Neural cell (in vitro differentiated cells): Measurements from ENCODE around the gene FNDC3B. TPM values are rescaled to one million over a fixed set of nuclear protein-coding genes. Genes with fewer than 3 reads are reported as not detected.

Experiments used
- H2AFZ ChIP-seq: fragments of 200-600, 300-800 bp; sonication (generic), shearing (Covaris generic); 2 replicates; pipeline ENCODE4 v1.6.0; 2014; ENCODE audit warnings: low read depth, mild to moderate bottlenecking, antibody characterized with exemption, low read length, moderate library complexity
- H3F3A ChIP-seq: fragments of 200-600 bp; shearing (Covaris generic); 2 replicates; pipeline ENCODE4 v1.6.1; 2016; ENCODE audit warnings: mild to moderate bottlenecking, moderate library complexity, mixed read lengths, antibody characterized with exemption, low read length; ENCODE audit not compliant: insufficient read depth, poor library complexity, severe bottlenecking
- H3K27ac ChIP-seq: fragments of 200-600, 300-800 bp; sonication (generic), shearing (Covaris generic); 2 replicates; pipeline ENCODE4 v1.5.1; 2014; ENCODE audit warnings: mild to moderate bottlenecking, low read length, moderate library complexity
- H3K27me3 ChIP-seq: fragments of 300-800, 200-600 bp; sonication (generic), shearing (Covaris generic); 2 replicates; pipeline ENCODE4 v1.6.0; 2014; ENCODE audit warnings: mild to moderate bottlenecking, low read depth, low read length, moderate library complexity; ENCODE audit not compliant: insufficient read depth
- H3K36me3 ChIP-seq: fragments of 300-800, 200-600 bp; sonication (generic), shearing (Covaris generic); 2 replicates; pipeline ENCODE4 v1.5.1; 2014; ENCODE audit warnings: mild to moderate bottlenecking, antibody characterized with exemption, low read length, moderate library complexity; ENCODE audit not compliant: insufficient read depth
- H3K4me2 ChIP-seq: fragments of 300-800, 200-600 bp; sonication (generic), shearing (Covaris generic); 2 replicates; pipeline ENCODE4 v1.6.0; 2014; ENCODE audit warnings: mild to moderate bottlenecking, low read length
- H3K4me3 ChIP-seq: fragments of 300-800, 200-600 bp; sonication (generic), shearing (Covaris generic); 2 replicates; pipeline ENCODE4 v1.5.1; 2014; ENCODE audit warnings: mild to moderate bottlenecking, low read length, moderate library complexity
- H3K79me2 ChIP-seq: fragments of 200-600 bp; shearing (Covaris generic); replicated peaks from 2 replicates; pipeline ENCODE4 v1.6.0; 2014; ENCODE audit warnings: mild to moderate bottlenecking, low read length, moderate library complexity; ENCODE audit not compliant: insufficient read depth
- H3K9ac ChIP-seq: fragments of 300-800, 200-600 bp; sonication (generic), shearing (Covaris generic); 2 replicates; pipeline ENCODE4 v1.6.1; 2016; ENCODE audit warnings: mild to moderate bottlenecking, low read length, mixed read lengths
- H3K9me2 ChIP-seq: fragments of 200-600 bp; shearing (Covaris generic); 2 replicates; pipeline ENCODE4 v1.6.1; 2016; ENCODE audit warnings: mild to moderate bottlenecking, low read length, mixed read lengths; ENCODE audit not compliant: insufficient read depth
- H3K9me3 ChIP-seq: fragments of 200-600, 300-800 bp; sonication (generic), shearing (Covaris generic); 2 replicates; pipeline ENCODE4 v1.6.1; 2016; ENCODE audit warnings: mild to moderate bottlenecking, mixed run types, low read length, moderate library complexity, mixed read lengths
- H4K20me1 ChIP-seq: fragments of 200-600 bp; shearing (Covaris generic); 2 replicates; pipeline ENCODE4 v1.6.1; 2016; ENCODE audit warnings: mild to moderate bottlenecking, mixed run types; ENCODE audit not compliant: insufficient read depth
- CTCF ChIP-seq: fragments of 450-650 bp; IDR thresholded peaks from 2 replicates; pipeline ENCODE4 v1.5.1; 2014; ENCODE audit warnings: antibody characterized with exemption, mild to moderate bottlenecking, moderate library complexity; ENCODE audit not compliant: poor library complexity, severe bottlenecking
- EP300 ChIP-seq: fragments of 450-650 bp; conservative IDR thresholded peaks from 2 replicates; pipeline ENCODE4 v1.6.1; 2014; ENCODE audit warnings: antibody characterized with exemption, mild to moderate bottlenecking, moderate library complexity; ENCODE audit not compliant: poor library complexity, severe bottlenecking
- EZH2 ChIP-seq: fragments of 200-600, 300-800 bp; shearing (Covaris generic), sonication (generic); IDR thresholded peaks from 2 replicates; pipeline ENCODE4 v1.6.1; 2014; ENCODE audit warnings: antibody characterized with exemption, low read length, borderline replicate concordance, mild to moderate bottlenecking; ENCODE audit not compliant: insufficient read depth, poor library complexity, severe bottlenecking
- MXI1 ChIP-seq: fragments of 450-650 bp; conservative IDR thresholded peaks from 2 replicates; pipeline ENCODE4 v1.6.1; 2014; ENCODE audit warnings: antibody characterized with exemption, mild to moderate bottlenecking; ENCODE audit not compliant: poor library complexity, severe bottlenecking
- POLR2AphosphoS5 ChIP-seq: IDR thresholded peaks from 2 replicates; pipeline ENCODE4 v1.6.1; 2012
- RAD21 ChIP-seq: fragments of 450-650 bp; conservative IDR thresholded peaks from 2 replicates; pipeline ENCODE4 v1.6.1; 2014; ENCODE audit warnings: antibody characterized with exemption, mild to moderate bottlenecking, moderate library complexity
- REST ChIP-seq: IDR thresholded peaks from 2 replicates; pipeline ENCODE4 v1.6.1; 2012; ENCODE audit warnings: borderline replicate concordance
- SMC3 ChIP-seq: fragments of 450-650 bp; conservative IDR thresholded peaks from 2 replicates; pipeline ENCODE4 v1.6.1; 2014; ENCODE audit warnings: antibody characterized with exemption, mild to moderate bottlenecking, moderate library complexity; ENCODE audit not compliant: poor library complexity
- TAF1 ChIP-seq: IDR thresholded peaks from 2 replicates; pipeline ENCODE4 v1.6.1; 2012; ENCODE audit warnings: low read depth
- polyA plus RNA-seq: library from polyadenylated mRNA; depleted of rRNA; stranded (reverse); fragments of >200 nt; gene quantifications from 2 replicates; pipeline ENCODE4 v1.2.3, GENCODE V29; 2014

The FNDC3B gene
- polyA plus RNA-seq, 1 donor from 2014 or later: 4.9 TPM

- no peaks in the 10 kb centered on the region for H3K9me2 ChIP-seq
- H3F3A ChIP-seq: no peaks in the 10 kb centered on the region
- no peaks in the 10 kb centered on the region for H4K20me1 ChIP-seq
- H3K4me3 ChIP-seq: no peak overlapping the region
- no peak overlapping the region for H3K27ac ChIP-seq
- H3K9ac ChIP-seq: no peak overlapping the region
- H2AFZ ChIP-seq: no peak overlapping the region
- H3K36me3 ChIP-seq: no peaks in the 10 kb centered on the region
- no peak overlapping the region for H3K4me2 ChIP-seq
- H3K27me3 ChIP-seq: no peaks in the 10 kb centered on the region
- no peaks in the 10 kb centered on the region for H3K9me3 ChIP-seq
- peaks cover 33% of the 10 kb centered on the region for H3K79me2 ChIP-seq
- TF ChIP-seq POLR2AphosphoS5 (no peak), SMC3 (no peak), EZH2 (no peak), CTCF (no peak), MXI1 (no peak), EP300 (no peak), TAF1 (no peak), REST (no peak), RAD21 (no peak)
These were observed 20.9 kb downstream of the FNDC3B start for GRCh38 chr3:172060234-172060633.

GRCh38 chr3:172061724-172062184, 22.4 kb downstream of the FNDC3B start:
- Histone ChIP-seq H3K27me3 (no peaks in the 10 kb centered on the region), H3K36me3 (no peaks in the 10 kb centered on the region), H3K9me2 (no peaks in the 10 kb centered on the region), H3K79me2 (peaks cover 36% of the 10 kb centered on the region), H3K4me3 (no peak overlapping the region), H3F3A (no peaks in the 10 kb centered on the region), H4K20me1 (no peaks in the 10 kb centered on the region), H2AFZ (no peak overlapping the region), H3K4me2 (no peak overlapping the region), H3K9ac (no peak overlapping the region), H3K9me3 (no peaks in the 10 kb centered on the region), H3K27ac (no peak overlapping the region)
- TF ChIP-seq POLR2AphosphoS5 (no peak), TAF1 (no peak), MXI1 (no peak), EZH2 (no peak), RAD21 (no peak), CTCF (no peak), SMC3 (no peak), REST (no peak), EP300 (no peak)
